Measurements from ENCODE around the gene DLL1. TPM values are rescaled to one million over a fixed set of nuclear protein-coding genes. Genes with fewer than 3 reads are reported as not detected.

DLL1 gene
- total RNA-seq, 1 experiment from 2014 or later, result 2.8 TPM

- Histone ChIP-seq H3K4ac (ENCODE audit: low read depth, low read length) (no peak overlapping the region), H4K91ac (ENCODE audit: insufficient read length, low read depth, low read length) (no peak overlapping the region), H3T11ph (ENCODE audit: low read length) (no peak overlapping the region), H3K14ac (ENCODE audit: insufficient read depth, low read length) (no peak overlapping the region; the same call in 1 of the 2 replicates), H3K27ac (ENCODE audit: insufficient read length, low read depth, low read length) (no peak overlapping the region), H2BK20ac (ENCODE audit: low read depth, low read length, poor library complexity, severe bottlenecking) (no peak overlapping the region), H2BK12ac (ENCODE audit: insufficient read length, low read depth, low read length) (no peak overlapping the region), H3K4me1 (ENCODE audit: insufficient read depth, low read length) (peaks cover 3% of the 10 kb centered on the region; the same call in 1 of the 2 replicates), H3K9me3 (ENCODE audit: control insufficient read depth, low read depth, low read length) (no peaks in the 10 kb centered on the region), H3K18ac (ENCODE audit: insufficient read length, low read depth, low read length) (no peak overlapping the region), H3K79me1 (ENCODE audit: insufficient read depth, low read depth, low read length, poor library complexity, severe bottlenecking) (no peaks in the 10 kb centered on the region), H2AFZ (ENCODE audit: low read length) (no peak overlapping the region), H3K23me2 (ENCODE audit: insufficient read length, low read depth, low read length, poor library complexity, severe bottlenecking) (no peaks in the 10 kb centered on the region), H3K27me3 (ENCODE audit: insufficient read depth, low read length) (peaks cover 3% of the 10 kb centered on the region; the same call in 1 of the 2 replicates), H4K5ac (ENCODE audit: insufficient read length, low read depth, low read length) (no peak overlapping the region), H2AK5ac (ENCODE audit: insufficient read length, low read length) (no peak overlapping the region), H2BK15ac (ENCODE audit: low read depth, low read length) (no peak overlapping the region), H3K23ac (ENCODE audit: insufficient read length, low read depth, low read length) (no peak overlapping the region), H3K4me2 (ENCODE audit: insufficient read depth, insufficient read length, low read length) (no peak overlapping the region), H3K56ac (ENCODE audit: insufficient read length, low read depth, low read length) (no peak overlapping the region), H3K9ac (ENCODE audit: extremely low read depth, insufficient read length, low read length) (no peak overlapping the region), H2BK120ac (ENCODE audit: low read depth, low read length, poor library complexity, severe bottlenecking) (no peak overlapping the region), H2BK5ac (ENCODE audit: insufficient read length, low read length) (no peak overlapping the region), H3K79me2 (ENCODE audit: insufficient read depth, low read length) (no peaks in the 10 kb centered on the region), H4K20me1 (ENCODE audit: control insufficient read depth, insufficient read depth, insufficient read length) (no peaks in the 10 kb centered on the region), H4K8ac (replicated peaks; ENCODE audit: insufficient read length, low read depth, low read length) (no peak overlapping the region)
- Mint-ChIP-seq H3K36me3 (ENCODE audit: insufficient read depth in 1 of 3, low read depth in 3 of 3) (peaks cover 0 to 20% (median 14%) of the 10 kb centered on the region in 3 experiments; a peak in 6 of 7 replicates), H3K9me3 (no peaks in the 10 kb centered on the region), H3K27me3 (ENCODE audit: low read depth) (peaks cover 50% of the 10 kb centered on the region), H3K27ac (no peak overlapping the region; a peak in 1 of 7 replicates), H3K4me3 (no peak overlapping the region), H3K4me1 (peaks cover 12 to 28% of the 10 kb centered on the region in 2 experiments)
- no CpG with 5 or more reads among the region's 48 CpGs for WGBS (ENCODE audit: extremely low coverage, insufficient read length, low lambda C conversion rate)
- no peak for TF ChIP-seq CTCF (conservative IDR thresholded peaks at IDR 0.05)
- no peak for DNase-seq
Observed at GRCh38 chr6:170281331-170282292, 9.3 kb downstream of the DLL1 start.
